Measurements from ENCODE around the gene FBXO21. TPM values are rescaled to one million over a fixed set of nuclear protein-coding genes. Genes with fewer than 3 reads are reported as not detected.

The FBXO21 gene
- total RNA-seq, 1 experiment from 2014 or later = 32.4 TPM

DNA sequence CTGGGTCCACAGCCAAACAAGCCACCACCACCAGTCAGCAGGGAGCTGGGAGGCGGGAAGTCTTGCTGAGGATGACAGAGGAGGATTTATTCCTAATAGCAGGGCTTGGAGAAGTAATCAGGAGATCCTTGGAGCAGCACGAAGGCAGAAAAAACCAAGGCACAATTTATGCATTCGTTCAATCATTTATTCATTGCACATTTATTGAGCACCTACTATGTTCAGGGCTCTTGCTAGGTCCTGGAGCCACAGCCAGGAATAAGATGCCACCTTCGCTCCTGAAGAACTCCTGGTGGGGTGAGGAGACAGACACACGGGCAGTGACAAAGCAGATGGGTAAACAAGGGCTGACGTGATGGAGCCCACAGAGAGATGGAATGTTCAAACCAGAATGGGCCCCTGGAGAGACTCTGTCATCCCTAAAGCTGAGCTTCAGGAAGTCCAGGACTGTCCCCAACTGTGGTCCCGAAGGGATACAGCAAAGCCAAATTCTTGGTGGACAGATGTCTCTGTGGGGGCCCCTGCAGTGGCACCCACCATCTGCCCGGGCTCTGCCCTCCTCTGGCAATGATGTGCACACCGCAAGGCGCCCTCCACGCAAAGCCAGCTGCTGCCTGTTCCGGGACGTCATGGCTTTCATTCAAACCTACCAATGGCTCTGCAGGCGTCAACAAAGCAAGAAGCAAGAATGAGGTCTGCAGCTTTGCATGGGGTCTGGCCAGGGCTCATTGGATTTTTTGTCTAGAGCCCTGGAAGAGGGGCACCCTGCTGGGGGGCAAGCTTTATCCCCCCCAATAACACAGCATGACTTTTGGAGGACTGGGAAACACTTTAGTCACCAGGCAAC is 88.1 kb downstream of the FBXO21 start:
- no peak for DNase-seq
- Histone ChIP-seq H3K36me3 (ENCODE audit: low read depth) (no peaks in the 10 kb centered on the region), H3K9me2 (ENCODE audit: insufficient read depth) (no peaks in the 10 kb centered on the region), H2AFZ (no peak overlapping the region), H3K27me3 (ENCODE audit: insufficient read depth, low read depth) (peaks cover 84% of the 10 kb centered on the region), H4K20me1 (ENCODE audit: insufficient read depth) (no peaks in the 10 kb centered on the region), H3K4me1 (replicated peaks; ENCODE audit: insufficient read depth) (peaks cover 10% of the 10 kb centered on the region; the same call in 1 of the 2 replicates), H3K27ac (no peak overlapping the region), H3K9me3 (ENCODE audit: insufficient read depth, low read depth) (no peaks in the 10 kb centered on the region), H3F3A (ENCODE audit: insufficient read depth, low read depth) (no peaks in the 10 kb centered on the region), H3K79me2 (ENCODE audit: low read depth) (no peaks in the 10 kb centered on the region), H3K4me3 (no peak overlapping the region), H3K4me2 (no peak overlapping the region)
- no TSS peak for BruUV-seq (replicated peaks)
- TF ChIP-seq, protein P1, sequence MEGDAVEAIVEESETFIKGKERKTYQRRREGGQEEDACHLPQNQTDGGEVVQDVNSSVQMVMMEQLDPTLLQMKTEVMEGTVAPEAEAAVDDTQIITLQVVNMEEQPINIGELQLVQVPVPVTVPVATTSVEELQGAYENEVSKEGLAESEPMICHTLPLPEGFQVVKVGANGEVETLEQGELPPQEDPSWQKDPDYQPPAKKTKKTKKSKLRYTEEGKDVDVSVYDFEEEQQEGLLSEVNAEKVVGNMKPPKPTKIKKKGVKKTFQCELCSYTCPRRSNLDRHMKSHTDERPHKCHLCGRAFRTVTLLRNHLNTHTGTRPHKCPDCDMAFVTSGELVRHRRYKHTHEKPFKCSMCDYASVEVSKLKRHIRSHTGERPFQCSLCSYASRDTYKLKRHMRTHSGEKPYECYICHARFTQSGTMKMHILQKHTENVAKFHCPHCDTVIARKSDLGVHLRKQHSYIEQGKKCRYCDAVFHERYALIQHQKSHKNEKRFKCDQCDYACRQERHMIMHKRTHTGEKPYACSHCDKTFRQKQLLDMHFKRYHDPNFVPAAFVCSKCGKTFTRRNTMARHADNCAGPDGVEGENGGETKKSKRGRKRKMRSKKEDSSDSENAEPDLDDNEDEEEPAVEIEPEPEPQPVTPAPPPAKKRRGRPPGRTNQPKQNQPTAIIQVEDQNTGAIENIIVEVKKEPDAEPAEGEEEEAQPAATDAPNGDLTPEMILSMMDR (conservative IDR thresholded peaks at IDR 0.05) = no peak
- TF ChIP-seq EZH2 (IDR thresholded peaks at IDR 0.05; ENCODE audit: low read depth) = no peak
- intact Hi-C loops (cut with micrococcal nuclease; ENCODE audit: unreplicated experiment) = no loop called here
- ChIA-PET CTCF (no interaction called here), POLR2A (ENCODE audit: unreplicated experiment) (no interaction called here)

- no peak overlapping the region for H3K27ac ChIP-seq
Observed at GRCh38 chr12:117100851-117101673, 89.2 kb downstream of the FBXO21 start.

GRCh38 chr12:117100251-117100650 is 90.0 kb downstream of the FBXO21 start:
- H3K4me3 ChIP-seq = no peak overlapping the region
- BruUV-seq (replicated peaks) = no TSS peak
- H3K79me2 ChIP-seq (ENCODE audit: low read depth) = no peaks in the 10 kb centered on the region
- intact Hi-C loops (cut with micrococcal nuclease; ENCODE audit: unreplicated experiment) = no loop called here
- peaks cover 86% of the 10 kb centered on the region for H3K27me3 ChIP-seq (ENCODE audit: insufficient read depth, low read depth)
- CTCF ChIA-PET = no interaction called here
- no peaks in the 10 kb centered on the region for H3K4me1 ChIP-seq (replicated peaks; ENCODE audit: insufficient read depth)
- POLR2A ChIA-PET (ENCODE audit: unreplicated experiment) = no interaction called here
- H3K4me2 ChIP-seq = no peak overlapping the region
- no peaks in the 10 kb centered on the region for H3K9me2 ChIP-seq (ENCODE audit: insufficient read depth)
- H3K27ac ChIP-seq = no peak overlapping the region
- no peak for DNase-seq
- TF ChIP-seq, protein P1 (conservative IDR thresholded peaks at IDR 0.05) = peak; percentile 47
- TF ChIP-seq EZH2 (IDR thresholded peaks at IDR 0.05; ENCODE audit: low read depth) = no peak
- H3K36me3 ChIP-seq (ENCODE audit: low read depth) = no peaks in the 10 kb centered on the region
- H3K9me3 ChIP-seq (ENCODE audit: insufficient read depth, low read depth) = no peaks in the 10 kb centered on the region
- no peaks in the 10 kb centered on the region for H4K20me1 ChIP-seq (ENCODE audit: insufficient read depth)
- no peak overlapping the region for H2AFZ ChIP-seq
- H3F3A ChIP-seq (ENCODE audit: insufficient read depth, low read depth) = no peaks in the 10 kb centered on the region

More at GRCh38 chr12:117100851-117101673, 89.2 kb downstream of the FBXO21 start:
- H2AFZ ChIP-seq = no peak overlapping the region
- ChIA-PET CTCF (no interaction called here), POLR2A (ENCODE audit: unreplicated experiment) (no interaction called here)
- no peak overlapping the region for H3K4me3 ChIP-seq
- no peaks in the 10 kb centered on the region for H3K36me3 ChIP-seq (ENCODE audit: low read depth)
- no peak for DNase-seq
- TF ChIP-seq, protein P1 (conservative IDR thresholded peaks at IDR 0.05) = no peak
- no peak for TF ChIP-seq EZH2 (IDR thresholded peaks at IDR 0.05; ENCODE audit: low read depth)
- no peak overlapping the region for H3K4me2 ChIP-seq
- no peaks in the 10 kb centered on the region for H3K79me2 ChIP-seq (ENCODE audit: low read depth)
- no peaks in the 10 kb centered on the region for H3K9me2 ChIP-seq (ENCODE audit: insufficient read depth)
- no peaks in the 10 kb centered on the region for H3F3A ChIP-seq (ENCODE audit: insufficient read depth, low read depth)
- no peaks in the 10 kb centered on the region for H3K9me3 ChIP-seq (ENCODE audit: insufficient read depth, low read depth)
- H4K20me1 ChIP-seq (ENCODE audit: insufficient read depth) = no peaks in the 10 kb centered on the region
- intact Hi-C loops (cut with micrococcal nuclease; ENCODE audit: unreplicated experiment) = no loop called here
- H3K27me3 ChIP-seq (ENCODE audit: insufficient read depth, low read depth) = peaks cover 86% of the 10 kb centered on the region
- no TSS peak for BruUV-seq (replicated peaks)
- H3K4me1 ChIP-seq (replicated peaks; ENCODE audit: insufficient read depth) = peaks cover 6% of the 10 kb centered on the region; the same call in 1 of the 2 replicates

Measured in PC-9 (cell line).